ENCODE results near the gene RPS29. TPM values are rescaled to one million over a fixed set of nuclear protein-coding genes. Genes with fewer than 3 reads are reported as not detected.

Gene RPS29
- polyA plus RNA-seq, 5 donors = 1,653 to 2,585 (median 1,859) TPM

GRCh38 chr14:49553106-49553505, 33.1 kb downstream of the RPS29 start:
- no peak for DNase-seq

GRCh38 chr14:49551569-49551968, 34.6 kb downstream of the RPS29 start:
- no peak for DNase-seq

GRCh38 chr14:49550286-49551184, 35.6 kb downstream of the RPS29 start:
- DNase-seq = peak in 1 of 2 donors; percentile 9

GRCh38 chr14:49549881-49550280, 36.3 kb downstream of the RPS29 start:
- DNase-seq = no peak

GRCh38 chr14:49549446-49549845, 36.7 kb downstream of the RPS29 start:
- no peak for DNase-seq

GRCh38 chr14:49546766-49547165, 39.4 kb downstream of the RPS29 start:
- DNase-seq = no peak

GRCh38 chr14:49545716-49546115, 40.5 kb downstream of the RPS29 start:
- DNase-seq = no peak

- no peak for DNase-seq
Measured at GRCh38 chr14:49545071-49545470, 41.1 kb downstream of the RPS29 start.

- DNase-seq = no peak
Measured at GRCh38 chr14:49541049-49541448, 45.1 kb downstream of the RPS29 start.

- no peak for DNase-seq
Measured at GRCh38 chr14:49538852-49539251, 47.3 kb downstream of the RPS29 start.

Other genes starting within 250 kb of the RPS29 start
- 10 to 100 TPM in 3 of 5 donors, 1 to 10 TPM in 2; 9.6 to 17.0 (median 11.7) TPM for gene LRR1, start 12.6 kb upstream of the RPS29 start, polyA plus RNA-seq (ENCODE audit: insufficient read depth in 1 of 5, insufficient read length in 5 of 5, low replicate concordance in 1 of 5)
- gene RPL36AL, start 34.2 kb upstream of the RPS29 start, polyA plus RNA-seq (ENCODE audit: insufficient read depth in 1 of 5, insufficient read length in 5 of 5, low replicate concordance in 1 of 5) = 100 to 1,000 TPM; 151 to 215 (median 185) TPM
- gene MGAT2, start 34.4 kb upstream of the RPS29 start, polyA plus RNA-seq (ENCODE audit: insufficient read depth in 1 of 5, insufficient read length in 5 of 5, low replicate concordance in 1 of 5) = 10 to 100 TPM in 2 of 5 donors, 1 to 10 TPM in 3; 8.4 to 28.4 (median 9.6) TPM
- 10 to 100 TPM; 13.4 to 16.5 (median 14.4) TPM for gene DNAAF2, start 48.9 kb upstream of the RPS29 start, polyA plus RNA-seq (ENCODE audit: insufficient read depth in 1 of 5, insufficient read length in 5 of 5, low replicate concordance in 1 of 5)
- 10 to 100 TPM; 18.6 to 31.3 (median 23.6) TPM for gene POLE2, start 101.8 kb upstream of the RPS29 start, polyA plus RNA-seq (ENCODE audit: insufficient read depth in 1 of 5, insufficient read length in 5 of 5, low replicate concordance in 1 of 5)
- gene KLHDC1, start 106.7 kb upstream of the RPS29 start, polyA plus RNA-seq (ENCODE audit: insufficient read depth in 1 of 5, insufficient read length in 5 of 5, low replicate concordance in 1 of 5) = 1 to 10 TPM; 6.6 to 8.4 (median 7.5) TPM
- gene KLHDC2, start 181.8 kb upstream of the RPS29 start, polyA plus RNA-seq (ENCODE audit: insufficient read depth in 1 of 5, insufficient read length in 5 of 5, low replicate concordance in 1 of 5) = 100 to 1,000 TPM in 4 of 5 donors, 10 to 100 TPM in 1; 87.4 to 129 (median 109) TPM

Data from right lung (tissue), 5 donors.